ENCODE results near the gene RPS16. TPM values are rescaled to one million over a fixed set of nuclear protein-coding genes. Genes with fewer than 3 reads are reported as not detected.
"Not testable (repeated sequence)": the region's sequence is repeated elsewhere in the genome, so short reads cannot be mapped to it uniquely, and the experiment has no call there.

The RPS16 gene
- 2,392 and 2,430 TPM in 2 replicates for total RNA-seq

DNA sequence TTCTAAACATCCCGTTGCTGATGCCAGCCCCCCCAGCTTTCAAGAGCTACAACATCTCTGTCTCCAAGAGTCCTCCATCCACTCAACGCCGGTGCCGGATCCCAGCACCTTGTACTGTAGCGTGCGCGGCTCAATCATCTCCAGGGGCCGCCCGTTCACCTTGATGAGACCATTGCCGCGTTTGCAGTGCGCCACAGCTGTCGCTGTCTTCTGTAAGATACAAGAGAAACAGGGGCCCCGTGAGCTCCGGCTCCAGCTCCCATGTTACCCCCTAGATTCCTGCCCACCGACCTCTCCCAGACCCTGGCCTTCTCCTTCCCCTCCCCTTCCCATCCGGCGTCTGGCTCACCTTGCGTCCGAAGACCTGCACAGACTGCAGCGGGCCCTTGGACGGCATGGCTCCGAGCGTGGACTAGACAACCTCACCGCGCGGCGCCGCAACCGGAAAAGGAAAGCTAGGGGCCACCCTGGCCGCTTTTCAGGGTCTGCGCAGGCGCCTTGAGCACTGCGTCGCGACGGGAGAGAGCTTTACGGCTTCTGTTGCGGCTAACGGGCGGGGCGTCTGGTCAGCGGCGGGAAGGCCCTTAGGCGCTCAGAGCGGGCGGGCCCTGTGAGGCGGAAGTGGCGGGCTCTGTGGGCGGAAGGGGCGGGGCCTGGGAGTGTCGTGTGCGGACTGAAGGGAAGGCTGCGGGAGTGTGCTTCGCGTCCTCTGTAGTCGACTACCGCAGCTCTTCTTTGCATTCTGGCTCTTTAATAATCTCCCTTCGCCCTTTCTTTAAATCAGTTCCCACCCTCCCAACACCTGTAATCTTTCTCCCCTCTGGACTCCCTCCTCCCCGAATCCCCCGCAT, at the start of gene RPS16:
RPS16 (minus strand) TSS at position 451 of the 851 bp plus-strand sequence; CDS start at position 397, 54 bp downstream.
- intact Hi-C loops (cut with micrococcal nuclease), result loop anchor here (1.0 to 2.0 kb wide), 4 partner anchors 10 to 45 kb away; partner anchors contain the start of genes MED29, PAF1, PLEKHG2 and SUPT5H

DNA sequence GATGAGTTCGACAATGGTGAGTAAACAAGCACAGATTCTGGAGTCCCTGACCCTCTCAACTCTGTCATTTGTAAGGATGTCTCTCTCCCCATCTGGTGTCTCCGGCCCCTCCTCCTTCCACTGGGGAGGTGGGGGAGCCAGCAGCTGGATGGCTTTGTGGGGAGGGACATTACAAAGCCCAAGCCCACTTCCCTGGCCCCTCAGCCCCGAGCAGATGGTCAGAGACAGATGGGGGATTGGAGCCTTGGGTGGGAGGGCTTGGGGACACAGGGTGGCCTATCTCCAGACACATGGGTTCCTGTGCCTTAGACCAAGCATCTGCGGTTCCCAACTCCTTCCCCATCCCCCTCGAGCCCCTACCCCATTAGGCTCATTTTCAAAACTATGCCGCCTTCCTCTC, 47.4 kb upstream of the RPS16 start:
- intact Hi-C loops (cut with micrococcal nuclease), result no loop called here

DNA sequence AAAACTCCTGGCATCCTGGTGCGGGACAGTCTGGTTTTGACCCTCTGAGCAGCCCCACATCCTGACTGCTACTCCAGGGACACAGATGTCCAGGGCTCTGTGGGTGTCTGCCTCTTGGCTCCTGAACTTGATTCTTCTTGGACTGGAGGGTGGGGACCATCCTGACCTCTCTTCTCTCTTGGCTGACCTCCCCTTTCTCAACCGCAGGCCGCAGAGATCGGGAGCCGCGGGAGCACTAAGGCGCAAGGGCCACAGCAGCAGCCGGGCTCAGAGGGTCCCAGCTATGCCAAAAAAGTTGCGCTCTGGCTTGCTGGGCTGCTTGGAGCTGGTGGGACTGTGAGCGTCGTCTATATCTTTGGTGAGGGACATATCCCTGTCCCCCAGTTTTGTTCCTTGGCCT, 45.9 kb upstream of the RPS16 start:
- intact Hi-C loops (cut with micrococcal nuclease), result loop anchor here (2.0 kb wide), 2 partner anchors 45 to 51 kb away; partner anchors contain the start of gene EID2B

DNA sequence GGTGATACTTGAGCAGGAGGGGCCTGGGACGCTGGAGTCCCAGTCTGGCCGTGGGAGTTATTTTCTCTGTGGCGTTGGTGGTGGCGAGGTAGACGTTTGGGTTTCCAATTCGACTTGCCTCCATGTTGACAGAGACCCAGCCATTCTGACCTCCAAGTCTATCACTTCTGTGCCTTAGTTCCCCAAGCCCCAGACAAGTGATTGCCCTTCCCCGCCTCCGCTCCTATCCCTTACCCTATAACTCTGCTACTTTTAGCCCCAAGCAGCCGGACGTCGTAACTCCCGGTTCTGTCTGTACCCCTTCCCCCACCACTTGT, 45.4 kb upstream of the RPS16 start:
- intact Hi-C loops (cut with micrococcal nuclease), result loop anchor here (2.0 kb wide), 2 partner anchors 44 to 52 kb away; partner anchors contain the start of gene EID2B

DNA sequence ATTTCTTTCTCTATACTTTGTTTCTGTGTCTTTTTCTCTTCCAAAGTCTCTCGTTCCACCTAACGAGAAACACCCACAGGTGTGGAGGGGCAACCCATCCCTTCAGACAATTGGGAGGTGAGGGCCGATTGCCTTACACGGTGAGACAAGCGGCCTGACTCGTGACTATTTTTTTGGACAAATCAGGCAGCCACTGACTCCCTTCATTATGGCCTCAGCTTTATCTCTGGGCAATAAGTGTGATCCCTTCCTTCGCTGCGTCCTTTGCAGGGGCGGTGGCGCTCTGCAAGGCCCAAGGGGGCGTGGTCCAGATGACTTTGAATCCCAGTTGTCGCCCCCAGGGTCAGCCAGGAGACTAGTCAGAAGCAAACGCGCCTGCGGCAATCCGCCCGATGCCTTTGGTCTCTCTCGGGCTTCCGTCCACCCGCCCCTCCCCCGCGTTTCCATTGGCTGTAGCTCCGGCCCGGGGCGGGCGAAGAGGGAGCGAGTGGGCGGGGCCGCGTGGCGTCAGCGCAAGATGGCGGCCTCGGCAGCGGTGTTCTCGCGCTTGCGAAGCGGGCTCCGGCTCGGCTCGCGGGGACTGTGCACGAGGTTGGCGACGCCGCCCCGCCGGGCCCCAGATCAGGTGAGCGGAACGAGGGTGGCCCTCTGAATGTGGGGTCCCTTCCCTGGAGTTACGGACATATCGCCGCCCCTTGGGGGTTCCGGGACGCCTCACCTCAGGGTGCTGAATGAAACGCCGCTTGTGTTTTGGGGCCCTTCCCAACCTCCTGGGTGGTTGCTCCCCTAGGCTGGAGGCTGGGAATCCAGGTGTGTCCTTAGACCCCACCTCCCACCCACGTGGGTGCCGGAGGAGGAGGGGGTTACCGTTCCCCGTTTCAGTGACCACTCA, 44.8 kb upstream of the RPS16 start, which contains the start of gene TIMM50:
TIMM50 (plus strand) TSS at position 502 of the 892 bp plus-strand sequence; CDS start at position 518, 16 bp downstream.
- intact Hi-C loops (cut with micrococcal nuclease), result loop anchor here (1.0 to 2.0 kb wide), 4 partner anchors 35 to 89 kb away; partner anchors contain the start of genes EID2B, MED29, PAF1 and SUPT5H

DNA sequence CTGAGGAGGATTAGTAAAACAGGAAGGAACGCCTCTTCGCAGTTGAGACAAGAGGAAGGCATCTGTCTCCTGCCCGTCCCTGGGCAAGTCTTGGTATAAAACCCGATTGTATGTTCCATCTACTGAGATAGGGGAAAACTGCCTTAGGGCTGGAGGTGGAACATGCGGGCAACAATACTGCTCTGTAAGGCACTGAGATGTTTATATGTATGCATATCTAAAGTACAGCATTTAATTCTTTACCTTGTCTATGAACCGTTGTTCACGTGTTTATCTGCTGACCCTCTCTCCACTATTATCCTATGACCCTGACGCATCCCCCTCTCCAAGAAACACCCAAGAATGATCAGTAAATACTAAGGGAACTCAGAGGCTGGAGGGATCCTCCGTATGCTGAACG, 44.2 kb upstream of the RPS16 start:
- intact Hi-C loops (cut with micrococcal nuclease), result loop anchor here (1.0 to 2.0 kb wide), 4 partner anchors 35 to 89 kb away; partner anchors contain the start of genes EID2B, MED29, PAF1 and SUPT5H

DNA sequence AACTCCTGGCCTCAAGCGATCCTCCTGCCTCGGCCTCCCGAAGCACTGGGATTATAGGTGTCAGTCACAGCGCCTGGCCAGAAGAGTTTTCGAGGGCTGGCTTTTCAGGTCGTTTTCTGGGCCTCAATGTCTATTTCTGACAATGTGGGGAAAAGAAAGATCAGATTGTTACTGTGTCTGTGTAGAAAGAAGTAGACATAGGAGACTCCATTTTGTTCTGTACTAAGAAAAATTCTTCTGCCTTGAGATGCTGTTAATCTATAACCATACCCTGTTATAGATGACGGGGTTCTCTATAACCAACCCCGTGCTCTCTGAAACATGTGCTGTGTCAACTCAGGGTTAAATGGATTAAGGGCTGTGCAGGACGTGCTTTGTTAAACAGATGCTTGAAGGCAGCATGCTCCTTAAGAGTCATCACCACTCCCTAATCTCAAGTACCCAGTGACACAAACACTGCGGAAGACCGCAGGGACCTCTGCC, 43.6 kb upstream of the RPS16 start:
- intact Hi-C loops (cut with micrococcal nuclease), result not testable (repeated sequence)

DNA sequence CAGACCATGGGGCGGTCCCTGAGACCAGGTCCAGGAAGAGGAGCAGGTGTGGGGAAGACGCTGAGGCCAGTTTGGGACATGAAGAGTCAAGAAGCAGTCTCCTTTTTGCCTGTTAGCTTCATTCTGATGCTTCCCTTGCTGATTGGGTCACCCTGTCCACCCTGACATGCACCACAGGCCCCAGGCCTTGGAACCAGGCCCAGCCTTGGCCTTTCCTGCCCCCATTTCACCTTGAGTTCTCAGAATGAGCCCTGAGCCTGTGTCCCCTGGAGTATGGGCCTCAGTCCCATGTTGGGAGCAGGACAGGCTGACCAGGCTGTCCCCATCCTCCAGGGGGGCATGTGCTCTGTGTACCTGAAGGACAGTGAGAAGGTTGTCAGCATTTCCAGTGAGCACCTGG, 40.0 kb upstream of the RPS16 start:
- intact Hi-C loops (cut with micrococcal nuclease), result no loop called here

DNA sequence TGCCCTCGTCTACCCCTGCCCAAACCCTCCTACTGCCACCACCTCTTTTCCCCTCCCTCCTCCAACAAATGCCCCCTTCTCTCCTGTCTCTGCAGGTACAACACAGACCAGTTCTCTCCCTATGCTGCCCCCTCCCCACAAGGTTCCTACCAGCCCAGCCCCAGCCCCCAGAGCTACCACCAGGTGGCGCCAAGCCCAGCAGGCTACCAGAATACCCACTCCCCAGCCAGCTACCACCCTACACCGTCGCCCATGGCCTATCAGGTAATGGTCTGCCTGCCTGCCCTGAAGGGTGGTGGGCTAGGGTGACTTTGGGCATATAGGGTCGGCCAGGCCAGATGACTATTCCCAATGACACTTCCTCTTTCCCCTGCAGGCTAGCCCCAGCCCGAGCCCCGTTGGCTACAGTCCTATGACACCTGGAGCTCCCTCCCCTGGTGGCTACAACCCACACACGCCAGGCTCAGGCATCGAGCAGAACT, 38.4 kb upstream of the RPS16 start:
- intact Hi-C loops (cut with micrococcal nuclease), result loop anchor here (1.0 kb wide), 1 partner anchor 58 kb away; the partner anchor contains the start of gene EID2B

DNA sequence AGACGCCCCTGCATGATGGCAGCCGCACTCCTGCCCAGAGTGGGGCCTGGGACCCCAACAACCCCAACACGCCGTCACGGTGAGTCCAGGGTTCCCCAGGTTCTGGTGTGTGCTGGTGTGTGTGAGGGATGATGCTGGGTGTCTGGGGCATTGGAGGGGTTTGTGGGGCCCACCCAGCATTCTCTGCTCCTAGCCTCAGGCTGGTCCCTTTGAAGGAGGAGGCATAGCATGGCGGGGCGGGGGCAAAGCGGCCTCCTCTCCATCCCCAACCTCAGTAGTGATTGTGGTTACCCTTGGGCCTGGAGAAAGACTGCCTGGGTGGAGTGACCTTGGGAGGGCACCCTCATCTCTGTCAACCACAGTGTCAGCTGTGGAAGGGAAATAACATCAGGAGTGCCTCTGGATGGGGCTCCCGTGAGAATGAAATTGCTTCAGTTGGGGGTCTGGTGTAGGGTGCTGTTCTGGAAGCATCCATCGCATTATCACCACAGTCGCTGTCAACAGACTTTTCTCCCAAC, 37.8 kb upstream of the RPS16 start:
- intact Hi-C loops (cut with micrococcal nuclease), result no loop called here

DNA sequence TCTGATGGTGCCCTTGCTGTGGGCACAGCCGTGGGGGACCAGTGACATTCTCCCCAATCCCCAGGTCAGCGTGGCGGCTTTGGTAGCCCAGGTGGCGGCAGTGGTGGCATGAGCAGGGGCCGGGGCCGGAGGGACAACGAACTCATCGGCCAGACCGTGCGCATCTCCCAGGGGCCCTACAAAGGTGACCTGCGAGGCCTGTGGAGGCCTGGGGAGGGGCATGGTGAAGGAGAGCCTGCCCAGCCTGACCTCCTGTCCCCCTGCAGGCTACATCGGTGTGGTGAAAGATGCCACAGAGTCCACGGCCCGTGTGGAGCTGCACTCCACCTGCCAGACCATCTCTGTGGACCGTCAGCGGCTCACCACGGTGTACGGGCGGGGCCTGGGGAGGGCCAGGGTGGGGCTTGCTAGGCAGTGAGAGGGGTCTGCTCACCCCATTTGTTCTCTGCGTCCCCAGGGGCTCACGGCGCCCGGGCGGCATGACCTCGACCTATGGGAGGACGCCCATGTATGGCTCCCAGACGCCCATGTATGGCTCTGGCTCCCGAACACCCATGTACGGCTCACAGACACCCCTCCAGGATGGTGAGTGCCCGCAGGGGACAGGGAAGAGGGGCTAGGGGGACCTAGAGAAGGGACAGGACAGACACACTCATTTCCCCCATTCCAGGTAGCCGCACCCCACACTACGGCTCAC, 37.1 kb upstream of the RPS16 start:
- intact Hi-C loops (cut with micrococcal nuclease), result no loop called here

DNA sequence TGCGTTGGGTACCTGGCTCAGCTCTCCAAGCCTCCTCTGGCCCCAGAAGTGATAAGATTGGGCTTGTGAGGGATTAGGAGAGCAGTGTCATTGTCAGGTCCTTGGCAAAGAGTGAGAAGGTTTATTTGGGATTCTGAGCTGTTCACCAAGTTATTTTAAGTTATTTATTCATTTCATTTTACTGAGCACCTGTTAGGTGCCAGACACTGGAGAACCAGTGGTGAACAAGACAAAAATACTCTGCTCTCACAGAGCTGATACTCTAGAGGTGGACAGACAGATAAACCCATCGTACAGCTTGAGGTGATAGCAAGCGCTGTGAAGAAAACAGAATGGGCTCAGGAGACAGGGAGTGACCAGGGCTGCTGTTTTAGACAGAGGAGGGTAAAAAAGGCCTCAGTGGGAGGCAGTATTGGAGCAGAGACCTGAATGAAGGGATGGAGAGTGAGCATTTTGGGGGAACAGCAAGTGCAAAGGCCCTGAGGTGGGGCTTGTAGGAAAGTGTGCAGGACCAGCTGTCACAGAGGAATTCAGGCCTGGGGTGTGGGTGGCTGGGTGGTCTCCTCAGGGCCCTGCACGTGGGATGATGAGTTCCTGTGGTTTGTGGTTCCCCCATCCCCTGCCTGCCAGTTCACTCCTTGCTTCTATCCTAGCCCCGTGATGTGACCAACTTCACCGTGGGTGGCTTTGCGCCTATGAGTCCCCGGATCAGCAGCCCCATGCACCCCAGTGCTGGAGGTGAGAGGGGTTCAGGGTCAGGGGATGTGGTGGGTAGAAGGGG, 36.2 kb upstream of the RPS16 start:
- intact Hi-C loops (cut with micrococcal nuclease), result no loop called here

DNA sequence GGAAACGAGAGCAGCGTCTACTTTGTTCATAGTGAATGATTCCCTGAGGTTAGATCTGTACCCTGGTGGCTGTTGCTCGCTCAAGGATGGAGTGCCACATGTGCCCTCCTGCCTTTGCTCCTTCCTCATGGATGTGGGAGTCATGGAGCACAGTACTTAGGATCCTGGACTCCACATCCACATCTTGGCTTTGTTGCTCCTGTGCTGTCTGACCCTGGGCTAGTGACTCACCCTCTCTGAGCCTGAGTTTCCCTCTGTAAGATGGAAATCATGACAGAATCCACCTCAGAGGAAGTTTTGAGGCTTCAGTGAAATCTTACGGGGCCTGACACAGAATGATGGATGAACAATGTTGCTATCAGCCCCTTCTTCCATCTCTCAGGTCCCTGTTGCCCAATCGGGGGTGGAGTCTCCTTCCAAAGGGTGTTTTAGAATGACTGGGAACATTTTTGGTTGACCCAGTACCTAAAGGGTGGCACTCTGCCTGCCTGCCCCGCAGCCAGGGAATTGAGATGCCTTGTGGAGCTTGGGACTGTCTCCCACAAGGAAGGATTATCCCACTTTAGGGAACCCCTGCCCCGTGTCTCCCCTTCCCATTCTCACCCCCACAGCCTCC, 35.1 kb upstream of the RPS16 start:
- intact Hi-C loops (cut with micrococcal nuclease), result no loop called here

DNA sequence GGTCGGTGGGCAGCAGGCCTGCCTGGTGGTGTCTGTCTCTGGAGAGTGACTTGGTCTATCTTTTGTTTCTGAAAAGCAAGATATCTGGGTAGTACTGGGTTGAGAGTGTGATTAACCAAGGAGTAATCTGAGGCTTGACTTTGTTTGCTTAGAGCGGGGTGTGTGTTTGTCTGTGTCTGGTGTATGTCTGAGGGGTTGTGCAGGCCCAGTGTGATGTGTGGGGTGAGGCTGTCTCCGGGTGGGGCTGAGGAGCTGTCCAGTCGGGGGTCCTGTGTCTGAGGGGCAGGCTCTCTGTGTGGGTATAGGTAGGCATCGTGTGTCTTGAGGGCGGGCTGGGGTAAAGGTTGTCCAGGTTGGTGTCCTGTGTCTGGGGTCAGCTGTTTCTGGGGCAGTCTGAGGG, 33.8 kb upstream of the RPS16 start:
- intact Hi-C loops (cut with micrococcal nuclease), result no loop called here

DNA sequence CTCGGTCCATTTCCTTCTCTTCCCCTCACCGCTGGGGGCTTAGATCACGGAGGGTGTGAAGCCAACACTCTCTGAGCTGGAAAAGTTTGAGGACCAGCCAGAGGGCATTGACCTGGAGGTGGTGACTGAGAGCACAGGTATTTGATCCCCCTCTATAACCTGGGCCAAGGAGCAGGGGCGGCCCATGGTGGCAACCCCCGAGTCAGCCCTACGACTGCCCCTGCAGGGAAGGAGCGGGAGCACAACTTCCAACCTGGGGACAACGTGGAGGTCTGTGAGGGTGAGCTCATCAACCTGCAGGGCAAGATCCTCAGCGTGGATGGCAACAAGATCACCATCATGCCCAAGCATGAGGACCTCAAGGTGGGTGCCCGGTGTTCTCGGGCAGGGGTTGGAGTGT, 33.3 kb upstream of the RPS16 start:
- intact Hi-C loops (cut with micrococcal nuclease), result no loop called here

DNA sequence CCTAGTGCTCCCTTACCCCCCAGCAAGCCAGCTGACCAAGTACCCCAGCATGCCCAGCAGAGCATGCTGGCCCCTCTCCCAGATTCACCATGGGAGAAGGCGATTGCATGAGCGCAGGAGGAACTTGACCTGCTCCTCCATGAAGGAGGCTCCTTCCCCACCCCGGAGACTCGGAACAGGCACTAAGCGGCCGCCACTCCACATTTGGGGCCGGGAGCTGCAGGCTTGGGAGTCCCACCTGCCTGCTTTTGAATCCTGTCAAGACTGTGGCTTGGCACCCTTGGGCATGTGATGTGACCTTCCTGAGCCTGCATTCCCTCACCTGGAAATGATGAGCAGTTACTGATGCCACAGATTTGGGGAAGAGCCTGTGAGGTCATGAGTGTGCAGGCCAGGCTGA, 32.2 kb upstream of the RPS16 start:
- intact Hi-C loops (cut with micrococcal nuclease), result no loop called here

DNA sequence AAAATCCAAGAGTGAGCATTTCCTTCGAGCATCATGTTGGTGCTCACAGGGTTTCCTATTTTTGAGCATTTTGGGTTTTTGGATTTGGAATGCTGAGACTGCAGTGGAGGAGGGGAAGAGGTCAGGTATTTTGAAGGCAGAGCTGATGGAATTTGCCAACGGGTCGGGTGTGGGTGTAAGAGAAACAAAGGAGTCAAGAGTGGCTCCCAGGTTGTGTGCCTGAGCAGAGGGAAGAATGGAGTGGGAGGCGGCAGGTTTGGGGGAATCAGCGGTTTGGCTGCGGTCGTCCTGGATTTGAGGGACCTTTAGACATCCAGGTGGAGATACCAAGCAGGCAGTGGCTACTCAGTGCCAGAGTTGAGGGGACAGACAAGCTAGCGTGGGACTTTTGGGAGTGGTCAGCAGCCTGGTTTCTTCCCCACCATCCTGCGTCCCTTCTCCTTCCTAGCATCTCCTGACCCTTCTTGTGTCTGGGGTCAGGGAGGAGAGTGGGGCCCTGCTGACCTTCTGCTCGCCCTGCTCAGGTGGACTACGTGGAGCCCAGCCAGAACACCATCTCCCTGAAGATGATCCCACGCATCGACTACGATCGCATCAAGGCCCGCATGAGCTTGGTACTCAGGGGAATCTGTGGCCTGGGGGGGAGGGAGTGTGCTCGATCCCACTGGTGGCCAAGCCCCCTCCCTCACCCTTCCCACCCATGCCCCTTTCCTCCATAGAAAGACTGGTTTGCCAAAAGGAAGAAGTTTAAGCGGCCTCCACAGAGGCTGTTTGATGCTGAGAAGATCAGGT, 30.4 kb upstream of the RPS16 start:
- intact Hi-C loops (cut with micrococcal nuclease), result no loop called here

DNA sequence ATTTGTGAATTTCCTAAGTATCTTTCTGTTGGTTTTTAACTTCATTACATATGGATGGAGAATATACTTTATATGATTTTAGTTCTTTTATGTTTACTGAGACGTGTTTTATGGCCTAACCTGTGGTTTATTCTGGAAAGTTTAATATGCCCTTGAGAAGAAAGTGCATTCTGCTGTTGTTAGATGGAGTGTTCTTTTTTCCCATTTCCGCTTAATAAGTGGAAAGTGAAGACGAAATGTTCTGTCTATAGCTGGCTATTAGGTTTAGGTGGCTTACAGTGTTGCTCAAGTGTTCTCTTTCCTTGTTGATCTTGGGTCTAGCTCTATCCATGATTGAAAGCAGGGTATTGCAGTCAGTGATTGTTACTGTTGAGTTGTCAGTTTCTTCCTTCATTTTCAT, 27.7 kb upstream of the RPS16 start:
- intact Hi-C loops (cut with micrococcal nuclease), result no loop called here

Measured in T-helper 2 cell treated with Interferon-gamma antibody and Interleukin-4, amounts not matched to agents 100 ng/mL and 5 ng/mL, for 36 hours (primary cell).